Psoas muscle (tissue), 8 donors: ENCODE data around the gene WASHC3. TPM values are rescaled to one million over a fixed set of nuclear protein-coding genes. Genes with fewer than 3 reads are reported as not detected.

Source experiments
- ATAC-seq, 4 donors: fragments of 200-7000 bp; cut with Tn5 transposase; one replicate each; pipeline ENCODE4 v1.9.1; 2020; ENCODE audit warnings: moderate library complexity in 3 of 4, mild to moderate bottlenecking in 2 of 4
- DNase-seq, 2 donors: peaks; one replicate each; pipeline ENCODE4 v3.0.0-alpha.2; 2020
- H3K27ac ChIP-seq: fragments of 200-600 bp; one replicate; pipeline ENCODE4 v1.8.0; 2022
- H3K27me3 ChIP-seq, 3 donors: fragments of 200-600 bp in 1 of 3; one replicate each; pipeline versions ENCODE4 v1.6.1 to v1.8.0; 2013 to 2022; ENCODE audit warnings: low read length in 2 of 3, mild to moderate bottlenecking in 2 of 3, moderate library complexity in 1 of 3; ENCODE audit not compliant: insufficient read depth in 3 of 3
- H3K36me3 ChIP-seq, 2 donors: fragments of 200-600 bp in 1 of 2; one replicate each; pipeline versions ENCODE4 v1.6.1 to v1.8.0; 2013 to 2022; ENCODE audit warnings: low read depth in 1 of 2, mild to moderate bottlenecking in 1 of 2, moderate library complexity in 1 of 2; ENCODE audit not compliant: insufficient read depth in 1 of 2
- H3K4me1 ChIP-seq: fragments of 200-600 bp; one replicate; pipeline ENCODE4 v1.8.0; 2022
- H3K4me3 ChIP-seq: fragments of 200-600 bp; one replicate; pipeline ENCODE4 v1.8.0; 2022; ENCODE audit warnings: mild to moderate bottlenecking
- H3K9me3 ChIP-seq: fragments of 200-600 bp; one replicate; pipeline ENCODE4 v1.8.0; 2022
- CTCF ChIP-seq: fragments of 200-600 bp; IDR thresholded peaks from one replicate; pipeline ENCODE4 v1.8.0; 2022; ENCODE audit warnings: antibody characterized with exemption
- WGBS, 3 donors: extraction: QIAGEN DNeasy Blood & Tissue Kit; methylation state at CpG; one replicate each; pipeline versions ENCODE4 v1.1.6 to v1.1.7; 2013; 5-methylcytosine and 5-hydroxymethylcytosine counted together
- intact Hi-C, 2 donors: fragments of 100-400 bp; cut with DNase I; formaldehyde crosslinking; loops; one replicate each; pipeline versions ENCODE4 v1.11.0 to v1.14.2; 2022
- polyA plus RNA-seq, 3 donors: library from polyadenylated mRNA; stranded (reverse); fragments of 200-250 nt; gene quantifications; one replicate each; pipeline ENCODE4 v1.2.3, GENCODE V29; 2013
- total RNA-seq, 4 donors: library from RNA; stranded (reverse); fragmentation: NEBNext Ultra II Directional in 2 of 4; extraction: Animal tissue kit (Norgen Biotek cat#: 25700) in 2 of 4; gene quantifications; one replicate each; pipeline versions ENCODE4 v1.2.1 to v1.2.4, GENCODE V29; 2021 to 2023
- donor health status: healthy with polysubstance abuse.
- donor health status: DM: no; HTN: no; CAD: no; lungs with moderate emphysema.
- donor health status: Bipolar disorder and iron deficiency.
- donor health status: healthy.
- donor health status: DM: yes; HTN: yes; CAD: no.
- donor health status: DM: no; HTN: no; CAD: no.
- donor health status: DM: no; HTN: no; CAD: no.
- donor health status: DM: yes; HTN: yes; CAD: no.

WASHC3 gene
- total and polyA plus RNA-seq, 7 donors, result 25.6 to 71.2 (median 32.7) TPM

DNA sequence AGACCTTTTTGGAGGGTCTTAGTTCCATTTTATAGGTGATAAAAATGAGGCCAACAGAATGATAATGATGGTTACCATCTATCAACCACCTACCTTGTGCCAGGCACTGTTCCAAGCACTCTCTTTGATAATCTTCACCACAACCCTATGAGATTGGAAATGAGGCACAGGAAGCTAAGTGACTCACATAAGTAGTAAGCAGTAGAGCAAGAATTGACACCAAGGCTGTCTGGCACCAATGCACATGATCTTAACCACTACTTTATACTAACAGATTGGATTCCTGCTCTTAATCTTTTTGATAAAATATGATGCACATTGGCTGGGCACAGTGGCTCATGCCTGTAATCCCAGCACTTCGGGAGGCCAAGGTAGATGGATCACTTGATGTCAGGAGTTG is 93.0 kb downstream of the WASHC3 start:
- WGBS, 3 donors, result 40 to 52% (median 40%) methylated on average over 1 of the region's 1 CpG
- Histone ChIP-seq H3K4me1 (no peaks in the 10 kb centered on the region), H3K27ac (no peak overlapping the region), H3K9me3 (no peaks in the 10 kb centered on the region), H3K36me3 (no peaks in the 10 kb centered on the region), H3K4me3 (no peak overlapping the region), H3K27me3 (no peaks in the 10 kb centered on the region)
- no peak for TF ChIP-seq CTCF
- intact Hi-C loops, result no loop called here
- no peak for ATAC-seq
- no peak for DNase-seq

GRCh38 chr12:101967506-101967905 is 94.3 kb downstream of the WASHC3 start:
- no peak overlapping the region for H3K27ac ChIP-seq
- 76 to 82% (median 79%) methylated on average over 4 of the region's 4 CpGs for WGBS, 3 donors
- intact Hi-C loops, result no loop called here
- DNase-seq (no peak), ATAC-seq (no peak)
- H3K4me1 ChIP-seq, result no peaks in the 10 kb centered on the region
- no peak for TF ChIP-seq CTCF
- H3K27me3 ChIP-seq, result no peaks in the 10 kb centered on the region
- no peaks in the 10 kb centered on the region for H3K9me3 ChIP-seq
- no peak overlapping the region for H3K4me3 ChIP-seq
- no peaks in the 10 kb centered on the region for H3K36me3 ChIP-seq

DNA sequence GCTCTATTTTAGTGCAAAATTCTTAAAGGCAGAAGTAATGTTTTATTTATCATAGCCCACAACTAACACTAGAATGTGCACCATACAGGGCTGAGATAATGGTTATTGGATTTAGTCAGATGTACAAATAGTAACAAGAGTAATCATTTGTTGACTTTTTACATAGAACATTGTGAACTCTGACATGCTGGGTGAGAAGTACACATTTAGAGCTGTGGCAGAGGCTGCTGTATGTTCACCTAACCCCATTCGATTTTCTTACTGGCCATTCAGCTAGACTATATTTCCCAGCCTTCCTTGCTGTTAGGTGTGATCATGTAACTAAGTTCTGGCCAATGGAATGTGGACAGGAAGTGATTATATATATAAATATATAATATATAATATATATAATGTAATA is 95.3 kb downstream of the WASHC3 start:
- intact Hi-C loops, result no loop called here
- Histone ChIP-seq H3K4me3 (no peak overlapping the region), H3K4me1 (no peaks in the 10 kb centered on the region), H3K9me3 (no peaks in the 10 kb centered on the region), H3K27me3 (no peaks in the 10 kb centered on the region), H3K27ac (no peak overlapping the region), H3K36me3 (no peaks in the 10 kb centered on the region)
- DNase-seq (no peak), ATAC-seq (no peak)
- 89 to 93% (median 93%) methylated on average over 1 of the region's 1 CpG for WGBS, 3 donors
- TF ChIP-seq CTCF, result no peak

GRCh38 chr12:101963697-101964096 is 98.1 kb downstream of the WASHC3 start:
- Histone ChIP-seq H3K27me3 (no peaks in the 10 kb centered on the region), H3K36me3 (no peaks in the 10 kb centered on the region), H3K4me3 (no peak overlapping the region), H3K9me3 (peaks cover 4% of the 10 kb centered on the region), H3K4me1 (no peaks in the 10 kb centered on the region), H3K27ac (no peak overlapping the region)
- DNase-seq, result no peak
- TF ChIP-seq CTCF, result no peak
- WGBS, 3 donors, result 7 to 14% (median 13%) methylated on average over 1 of the region's 1 CpG
- intact Hi-C loops, result no loop called here
- peak; percentile 56 to 64 (median 58) for ATAC-seq

Other genes with a start within 250 kb of the WASHC3 start
- gene GNPTAB, start 231.0 kb downstream of the WASHC3 start, total RNA-seq, result 10 to 100 TPM; 14.3 to 36.1 (median 19.9) TPM
- 10 to 100 TPM; 10.3 to 17.5 (median 11.5) TPM for gene GNPTAB, start 231.0 kb downstream of the WASHC3 start, polyA plus RNA-seq
- 1 to 10 TPM; 2.8 to 6.8 (median 4.6) TPM for gene DRAM1, start 184.4 kb downstream of the WASHC3 start, total RNA-seq
- gene DRAM1, start 184.4 kb downstream of the WASHC3 start, polyA plus RNA-seq, result 1 to 10 TPM; 3.8 to 6.2 (median 4.1) TPM
- gene NUP37, start 58.1 kb upstream of the WASHC3 start, total RNA-seq, result 10 to 100 TPM; 12.5 to 20.7 (median 17.4) TPM
- 10 to 100 TPM; 18.2 to 30.6 (median 23.3) TPM for gene NUP37, start 58.1 kb upstream of the WASHC3 start, polyA plus RNA-seq
- gene PARPBP, start 58.2 kb upstream of the WASHC3 start, total RNA-seq, result under 1 TPM; 0.60 to 0.76 (median 0.70) TPM
- 1 to 10 TPM in 1 of 3 donors, under 1 TPM in 2; 0.23 to 2.4 (median 0.89) TPM for gene PARPBP, start 58.2 kb upstream of the WASHC3 start, polyA plus RNA-seq
- gene PMCH, start 135.8 kb upstream of the WASHC3 start, total RNA-seq, result not detected
- gene PMCH, start 135.8 kb upstream of the WASHC3 start, polyA plus RNA-seq, result not detected